SK-N-SH (cell line): ENCODE results near the gene SLAMF8. TPM values are rescaled to one million over a fixed set of nuclear protein-coding genes. Genes with fewer than 3 reads are reported as not detected.

Experiments used
- CTCF ChIA-PET: fragments of 300-600, 350-600 bp; formaldehyde crosslinking; extraction: SDS; loops from one replicate; lab custom pipeline; 2021; lab: Yijun Ruan, JAX
- POLR2A ChIA-PET: fragments of 350-600 bp; sonication (Branson Sonifier 250); formaldehyde crosslinking; extraction: SDS; loops from one replicate; lab custom pipeline; 2020; ENCODE audit warnings: antibody characterized with exemption, inconsistent platforms; lab: Yijun Ruan, JAX
- DNase-seq: peaks from one replicate; pipeline ENCODE4 v3.0.0; 2012
- H2AFZ ChIP-seq: fragments of 200-600 bp; sonication (generic); 2 replicates; pipeline ENCODE4 v1.8.1; 2016; ENCODE audit warnings: antibody characterized with exemption, mild to moderate bottlenecking, low read depth
- H3F3A ChIP-seq: fragments of 200-600 bp; sonication (generic); replicated peaks from 2 replicates; pipeline ENCODE3; 2016; ENCODE audit warnings: antibody characterized with exemption, mild to moderate bottlenecking; ENCODE audit not compliant: insufficient read depth
- H3K27ac ChIP-seq, 2 experiments: fragments of 200-500 bp in 1 of 2; fragments of 200-600 bp in 1 of 2; sonication (Bioruptor generic) in 1 of 2; sonication (generic), shearing (Covaris generic) in 1 of 2; 2 replicates each; pipeline versions ENCODE4 v1.5.1 to v1.6.1; 2014 to 2016; ENCODE audit warnings: low read depth in 2 of 2, inconsistent platforms in 1 of 2, low read length in 1 of 2, mild to moderate bottlenecking in 1 of 2, mixed read lengths in 1 of 2
- H3K27me3 ChIP-seq: fragments of 200-600 bp; sonication (generic), shearing (Covaris generic); 2 replicates; pipeline ENCODE4 v1.6.1; 2016; ENCODE audit warnings: mixed run types; ENCODE audit not compliant: insufficient read depth
- H3K36me3 ChIP-seq, 2 experiments: fragments of 200-500 bp in 1 of 2; fragments of 200-600 bp in 1 of 2; sonication (Bioruptor generic) in 1 of 2; sonication (generic) in 1 of 2; replicated peaks in 1 of 2; 2 replicates each; pipeline versions ENCODE3 to v1.5.1; 2014 to 2016; ENCODE audit warnings: low read length in 1 of 2, mild to moderate bottlenecking in 1 of 2; ENCODE audit not compliant: insufficient read depth in 2 of 2, control insufficient read depth in 1 of 2
- H3K4me1 ChIP-seq, 2 experiments: fragments of 200-500 bp in 1 of 2; fragments of 200-600 bp in 1 of 2; sonication (Bioruptor generic) in 1 of 2; sonication (generic), shearing (Covaris generic) in 1 of 2; 2 replicates each; pipeline versions ENCODE4 v1.5.1 to v1.6.1; 2014 to 2016; ENCODE audit warnings: low read depth in 1 of 2, low read length in 1 of 2, mixed run types in 1 of 2; ENCODE audit not compliant: insufficient read depth in 2 of 2, control insufficient read depth in 1 of 2
- H3K4me2 ChIP-seq: fragments of 200-600 bp; sonication (generic), shearing (Covaris generic); 2 replicates; pipeline ENCODE4 v1.6.1; 2017; ENCODE audit warnings: mixed run types
- H3K4me3 ChIP-seq, 2 experiments: fragments of 200-500 bp in 1 of 2; fragments of 200-600 bp in 1 of 2; sonication (Bioruptor generic) in 1 of 2; sonication (generic), shearing (Covaris generic) in 1 of 2; 2 replicates each; pipeline versions ENCODE4 v1.5.1 to v1.8.1; 2014 to 2016; ENCODE audit warnings: low read depth in 2 of 2, inconsistent platforms in 1 of 2, low read length in 1 of 2, mild to moderate bottlenecking in 1 of 2, mixed read lengths in 1 of 2, moderate library complexity in 1 of 2
- H3K79me2 ChIP-seq: fragments of 200-600 bp; sonication (generic); 2 replicates; pipeline ENCODE4 v1.8.1; 2017; ENCODE audit warnings: mild to moderate bottlenecking; ENCODE audit not compliant: insufficient read depth
- H3K9ac ChIP-seq: fragments of 200-600 bp; sonication (generic); 2 replicates; pipeline ENCODE4 v1.6.1; 2017; ENCODE audit warnings: mixed run types
- H3K9me2 ChIP-seq: fragments of 200-600 bp; sonication (generic); 2 replicates; pipeline ENCODE4 v1.6.1; 2017; ENCODE audit warnings: mixed run types
- H3K9me3 ChIP-seq: fragments of 200-600 bp; sonication (generic); 2 replicates; pipeline ENCODE4 v1.6.1; 2017; ENCODE audit warnings: mixed run types, mild to moderate bottlenecking, moderate library complexity
- H4K20me1 ChIP-seq: fragments of 200-600 bp; sonication (generic); 2 replicates; pipeline ENCODE4 v1.6.1; 2017; ENCODE audit warnings: mild to moderate bottlenecking, mixed run types; ENCODE audit not compliant: insufficient read depth
- ELF1 ChIP-seq: IDR thresholded peaks from 2 replicates; pipeline ENCODE4 v1.4.0; 2012
- EP300 ChIP-seq, 2 experiments: IDR thresholded peaks; 2 replicates each; pipeline versions ENCODE4 v1.4.0 to v1.6.1; 2012; ENCODE audit warnings: borderline replicate concordance in 1 of 2, low read depth in 1 of 2, low read length in 1 of 2
- EZH2phosphoT487 ChIP-seq: fragments of 200-600 bp; sonication (generic); IDR thresholded peaks from 2 replicates; pipeline ENCODE4 v1.6.1; 2017; ENCODE audit warnings: low read depth, mixed run types, mild to moderate bottlenecking, antibody characterized with exemption, moderate library complexity, borderline replicate concordance
- FOSL2 ChIP-seq: IDR thresholded peaks from 2 replicates; pipeline ENCODE4 v1.4.0; 2012; ENCODE audit warnings: low read depth, mild to moderate bottlenecking, moderate library complexity, borderline replicate concordance
- FOXJ3 ChIP-seq: sonication (generic); formaldehyde crosslinking; IDR thresholded peaks from 2 replicates; pipeline ENCODE4 v1.5.1; 2020; ENCODE audit warnings: mild to moderate bottlenecking, missing genetic modification reagents
- FOXM1 ChIP-seq: IDR thresholded peaks from 2 replicates; pipeline ENCODE4 v1.4.0; 2012; ENCODE audit warnings: low read depth, mild to moderate bottlenecking
- GATA2 ChIP-seq: sonication (generic); formaldehyde crosslinking; IDR thresholded peaks from 2 replicates; pipeline ENCODE4 v1.5.0; 2020; ENCODE audit warnings: mild to moderate bottlenecking, missing genetic modification reagents
- MXI1 ChIP-seq: IDR thresholded peaks from 2 replicates; pipeline ENCODE4 v1.6.1; 2012; ENCODE audit warnings: mild to moderate bottlenecking, low read depth, low read length, improper control_type of control experiment
- NFIC ChIP-seq: IDR thresholded peaks from 2 replicates; pipeline ENCODE4 v1.4.0; 2012; ENCODE audit warnings: borderline replicate concordance
- NRF1 ChIP-seq: IDR thresholded peaks from 2 replicates; pipeline ENCODE4 v1.6.1; 2012; ENCODE audit warnings: low read depth, mild to moderate bottlenecking, low read length
- RAD21 ChIP-seq: IDR thresholded peaks from 2 replicates; pipeline ENCODE4 v1.6.1; 2012; ENCODE audit warnings: mild to moderate bottlenecking, low read length
- RCOR1 ChIP-seq: fragments of 150-350 bp; IDR thresholded peaks from 2 replicates; pipeline ENCODE4 v1.6.1; 2017; ENCODE audit warnings: antibody characterized with exemption, low read length
- REST ChIP-seq: IDR thresholded peaks from 2 replicates; pipeline ENCODE4 v1.6.1; 2012; ENCODE audit warnings: mild to moderate bottlenecking, low read depth, low read length, moderate library complexity
- TAF1 ChIP-seq: IDR thresholded peaks from 2 replicates; pipeline ENCODE4 v1.6.1; 2012; ENCODE audit warnings: low read depth, mild to moderate bottlenecking, low read length, moderate library complexity, borderline replicate concordance
- TEAD4 ChIP-seq: IDR thresholded peaks from 2 replicates; pipeline ENCODE4 v1.4.0; 2012; ENCODE audit warnings: mild to moderate bottlenecking, borderline replicate concordance; ENCODE audit not compliant: insufficient read depth
- YY1 ChIP-seq: IDR thresholded peaks from 2 replicates; pipeline ENCODE4 v1.4.0; 2012; ENCODE audit warnings: low read depth, mild to moderate bottlenecking
- ZBTB33 ChIP-seq: IDR thresholded peaks from 2 replicates; pipeline ENCODE4 v1.4.0; 2012; ENCODE audit warnings: low read depth, borderline replicate concordance
- WGBS: methylation state at CpG from one replicate; pipeline ENCODE4 v1.1.6; 2017; ENCODE audit warnings: low lambda C conversion rate; 5-methylcytosine and 5-hydroxymethylcytosine counted together
- polyA plus RNA-seq, 3 experiments: library from polyadenylated mRNA; depleted of rRNA; stranded (reverse); fragments of >200 nt; gene quantifications; 2 replicates each; pipeline ENCODE4 v1.2.3, GENCODE V29; 2012
- TF ChIP-seq, protein P1 (sequence below): fragments of 200-600 bp; sonication (generic); IDR thresholded peaks from 2 replicates; pipeline ENCODE4 v1.6.1; 2017; ENCODE audit warnings: antibody characterized with exemption, mild to moderate bottlenecking, moderate library complexity
- TF ChIP-seq, protein P2 (sequence below): fragments of 150-350 bp; IDR thresholded peaks from 2 replicates; pipeline ENCODE4 v1.6.1; 2016; ENCODE audit warnings: mild to moderate bottlenecking, low read depth, low read length
- TF ChIP-seq, protein P3 (sequence below): IDR thresholded peaks from 2 replicates; pipeline ENCODE4 v1.4.0; 2012; ENCODE audit warnings: low read depth
- TF ChIP-seq, protein P4 (sequence below): fragments of 150-350 bp; IDR thresholded peaks from 2 replicates; pipeline ENCODE4 v1.6.1; 2017; ENCODE audit warnings: antibody characterized with exemption, low read length, low read depth, borderline replicate concordance

SLAMF8 gene
- polyA plus RNA-seq, 1 of the 3 experiments (the other 2 are of a cell fraction), result not detected

- H2AFZ ChIP-seq, result peak overlapping the region; percentile 45; the same call in 1 of the 2 replicates
- H3K27ac ChIP-seq, result peak overlapping the region; percentile 54 to 79; a peak in 3 of 4 replicates
- peak overlapping the region; percentile 13; the same call in 1 of the 2 replicates for H3K9ac ChIP-seq
- H3K4me3 ChIP-seq, result no peak overlapping the region
- H3K9me3 ChIP-seq, result no peaks in the 10 kb centered on the region
- H3K4me1 ChIP-seq, result peaks cover 12 to 14% of the 10 kb centered on the region in 2 experiments; a peak in 2 of 4 replicates
- H3K4me2 ChIP-seq, result peak overlapping the region; percentile 36
- no peaks in the 10 kb centered on the region for H3K36me3 ChIP-seq
- peak; percentile 33 for DNase-seq
- no peaks in the 10 kb centered on the region for H3K9me2 ChIP-seq
- POLR2A ChIA-PET, result interaction anchor here (0.7 kb wide), 1 partner anchor 68 kb away, joined by 3 read pairs; no protein-coding TSS in a partner anchor
- no peaks in the 10 kb centered on the region for H3K27me3 ChIP-seq
- CTCF ChIA-PET, result interaction anchor here (0.8 to 6.7 kb wide), 6 partner anchors 10 to 126 kb away, joined by 3 to 76 read pairs (median 5); no protein-coding TSS in a partner anchor
- H4K20me1 ChIP-seq, result no peaks in the 10 kb centered on the region
- H3F3A ChIP-seq, result peaks cover 5% of the 10 kb centered on the region
- WGBS, result 39% methylated on average over 6 of the region's 6 CpGs
- no peaks in the 10 kb centered on the region for H3K79me2 ChIP-seq
- TF ChIP-seq TEAD4, result peak; percentile 78
- peak; percentile 77 for TF ChIP-seq ELF1
- no peak for TF ChIP-seq YY1
- peak; percentile 63 for TF ChIP-seq REST
- TF ChIP-seq NFIC, result peak; percentile 100
- peak in 1 of 2 experiments; percentile 76; a peak in 1 of 4 replicates for TF ChIP-seq EP300 (IDR thresholded peaks at IDR 0.05; ENCODE audit: borderline replicate concordance in 1 of 2, low read depth in 1 of 2, low read length in 1 of 2)
- TF ChIP-seq, protein P1, sequence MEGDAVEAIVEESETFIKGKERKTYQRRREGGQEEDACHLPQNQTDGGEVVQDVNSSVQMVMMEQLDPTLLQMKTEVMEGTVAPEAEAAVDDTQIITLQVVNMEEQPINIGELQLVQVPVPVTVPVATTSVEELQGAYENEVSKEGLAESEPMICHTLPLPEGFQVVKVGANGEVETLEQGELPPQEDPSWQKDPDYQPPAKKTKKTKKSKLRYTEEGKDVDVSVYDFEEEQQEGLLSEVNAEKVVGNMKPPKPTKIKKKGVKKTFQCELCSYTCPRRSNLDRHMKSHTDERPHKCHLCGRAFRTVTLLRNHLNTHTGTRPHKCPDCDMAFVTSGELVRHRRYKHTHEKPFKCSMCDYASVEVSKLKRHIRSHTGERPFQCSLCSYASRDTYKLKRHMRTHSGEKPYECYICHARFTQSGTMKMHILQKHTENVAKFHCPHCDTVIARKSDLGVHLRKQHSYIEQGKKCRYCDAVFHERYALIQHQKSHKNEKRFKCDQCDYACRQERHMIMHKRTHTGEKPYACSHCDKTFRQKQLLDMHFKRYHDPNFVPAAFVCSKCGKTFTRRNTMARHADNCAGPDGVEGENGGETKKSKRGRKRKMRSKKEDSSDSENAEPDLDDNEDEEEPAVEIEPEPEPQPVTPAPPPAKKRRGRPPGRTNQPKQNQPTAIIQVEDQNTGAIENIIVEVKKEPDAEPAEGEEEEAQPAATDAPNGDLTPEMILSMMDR, result no peak
- TF ChIP-seq ZBTB33, result no peak
- no peak for TF ChIP-seq EZH2phosphoT487
- TF ChIP-seq, protein P2, sequence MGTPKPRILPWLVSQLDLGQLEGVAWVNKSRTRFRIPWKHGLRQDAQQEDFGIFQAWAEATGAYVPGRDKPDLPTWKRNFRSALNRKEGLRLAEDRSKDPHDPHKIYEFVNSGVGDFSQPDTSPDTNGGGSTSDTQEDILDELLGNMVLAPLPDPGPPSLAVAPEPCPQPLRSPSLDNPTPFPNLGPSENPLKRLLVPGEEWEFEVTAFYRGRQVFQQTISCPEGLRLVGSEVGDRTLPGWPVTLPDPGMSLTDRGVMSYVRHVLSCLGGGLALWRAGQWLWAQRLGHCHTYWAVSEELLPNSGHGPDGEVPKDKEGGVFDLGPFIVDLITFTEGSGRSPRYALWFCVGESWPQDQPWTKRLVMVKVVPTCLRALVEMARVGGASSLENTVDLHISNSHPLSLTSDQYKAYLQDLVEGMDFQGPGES, result no peak
- no peak for TF ChIP-seq TAF1
- TF ChIP-seq, protein P3, sequence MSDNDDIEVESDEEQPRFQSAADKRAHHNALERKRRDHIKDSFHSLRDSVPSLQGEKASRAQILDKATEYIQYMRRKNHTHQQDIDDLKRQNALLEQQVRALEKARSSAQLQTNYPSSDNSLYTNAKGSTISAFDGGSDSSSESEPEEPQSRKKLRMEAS, result peak; percentile 95
- no peak for TF ChIP-seq FOXJ3 (CRISPR knock-in tag)
- no peak for TF ChIP-seq GATA2 (CRISPR knock-in tag)
- TF ChIP-seq, protein P4, sequence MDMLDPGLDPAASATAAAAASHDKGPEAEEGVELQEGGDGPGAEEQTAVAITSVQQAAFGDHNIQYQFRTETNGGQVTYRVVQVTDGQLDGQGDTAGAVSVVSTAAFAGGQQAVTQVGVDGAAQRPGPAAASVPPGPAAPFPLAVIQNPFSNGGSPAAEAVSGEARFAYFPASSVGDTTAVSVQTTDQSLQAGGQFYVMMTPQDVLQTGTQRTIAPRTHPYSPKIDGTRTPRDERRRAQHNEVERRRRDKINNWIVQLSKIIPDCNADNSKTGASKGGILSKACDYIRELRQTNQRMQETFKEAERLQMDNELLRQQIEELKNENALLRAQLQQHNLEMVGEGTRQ, result no peak
- TF ChIP-seq RCOR1, result no peak
- peak; percentile 91 for TF ChIP-seq FOSL2
- TF ChIP-seq NRF1, result no peak
- no peak for TF ChIP-seq MXI1
- no peak for TF ChIP-seq RAD21
- no peak for TF ChIP-seq FOXM1
Observed at GRCh38 chr1:159881622-159882526, 55.2 kb downstream of the SLAMF8 start.
